HUES6 (cell line): ENCODE measurements around the gene ADGRL3.

Experiments
- H3K27ac ChIP-seq: 2 replicates; pipeline ENCODE4 v1.7.0; 2013; ENCODE audit warnings: low read depth, mild to moderate bottlenecking, low read length, inconsistent platforms
- H3K27me3 ChIP-seq: 2 replicates; pipeline ENCODE4 v1.6.1; 2013; ENCODE audit warnings: low read length; ENCODE audit not compliant: control insufficient read depth, insufficient read depth
- H3K36me3 ChIP-seq: 2 replicates; pipeline ENCODE4 v1.6.1; 2013; ENCODE audit warnings: low read length; ENCODE audit not compliant: control insufficient read depth, insufficient read depth
- H3K4me1 ChIP-seq: 2 replicates; pipeline ENCODE4 v1.6.1; 2013; ENCODE audit warnings: low read length; ENCODE audit not compliant: control insufficient read depth, insufficient read depth
- H3K4me3 ChIP-seq: 2 replicates; pipeline ENCODE4 v1.5.1; 2013; ENCODE audit warnings: low read depth, low read length
- H3K9ac ChIP-seq: one replicate; pipeline ENCODE4 v1.6.1; 2013; ENCODE audit warnings: mild to moderate bottlenecking, low read length
- H3K9me3 ChIP-seq: 2 replicates; pipeline ENCODE4 v1.6.1; 2013; ENCODE audit warnings: low read depth, low read length; ENCODE audit not compliant: control insufficient read depth, insufficient read depth

The ADGRL3 gene

DNA sequence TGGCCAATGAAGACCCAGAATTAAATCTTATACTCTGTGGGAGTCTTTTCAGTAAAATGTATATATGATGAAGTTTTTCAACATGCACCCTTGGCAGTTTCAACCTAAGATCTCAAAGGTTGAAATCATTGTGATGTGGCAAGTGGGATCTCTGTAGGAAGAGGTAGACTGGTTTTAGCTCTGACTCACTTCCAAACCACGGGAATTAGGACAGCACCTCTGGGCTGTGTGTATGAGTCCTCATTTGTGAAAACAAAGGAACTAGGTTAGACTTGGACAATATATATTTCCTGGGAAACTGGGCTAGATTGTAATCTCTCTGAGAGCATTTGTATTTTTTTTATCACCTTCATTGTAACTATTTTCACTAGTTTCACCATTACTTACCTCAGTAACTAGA, 333.0 kb downstream of the ADGRL3 start:
- H3K36me3 ChIP-seq = no peaks in the 10 kb centered on the region
- no peaks in the 10 kb centered on the region; the same call in 1 of the 2 replicates for H3K4me1 ChIP-seq
- no peak overlapping the region for H3K27ac ChIP-seq
- H3K9ac ChIP-seq = no peak overlapping the region
- H3K27me3 ChIP-seq = no peaks in the 10 kb centered on the region
- no peak overlapping the region for H3K4me3 ChIP-seq
- no peaks in the 10 kb centered on the region for H3K9me3 ChIP-seq

DNA sequence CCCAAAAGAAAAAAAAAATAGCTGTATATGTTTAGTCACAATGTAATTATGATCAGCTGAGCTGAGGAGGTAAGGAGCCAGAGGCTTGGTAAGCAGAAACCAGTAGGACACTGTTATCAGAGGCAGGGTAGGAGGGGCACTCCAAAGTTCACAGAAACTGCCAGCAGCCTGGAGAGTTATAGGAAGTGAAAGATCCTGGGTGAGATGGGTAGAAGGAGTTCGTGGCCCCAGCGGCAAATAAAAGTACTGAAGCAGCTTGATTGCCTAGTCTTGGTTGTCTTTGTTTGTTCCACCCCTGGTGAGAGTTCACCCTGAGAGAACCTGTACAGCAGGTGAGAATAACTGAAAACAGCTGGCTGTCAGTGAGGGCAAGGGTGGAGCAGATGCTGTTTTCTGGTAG, 340.8 kb downstream of the ADGRL3 start:
- H3K36me3 ChIP-seq = no peaks in the 10 kb centered on the region
- no peak overlapping the region for H3K9ac ChIP-seq
- H3K27me3 ChIP-seq = no peaks in the 10 kb centered on the region
- no peak overlapping the region for H3K27ac ChIP-seq
- H3K4me3 ChIP-seq = no peak overlapping the region
- no peaks in the 10 kb centered on the region for H3K9me3 ChIP-seq
- H3K4me1 ChIP-seq = peaks cover 6% of the 10 kb centered on the region; the same call in 1 of the 2 replicates

DNA sequence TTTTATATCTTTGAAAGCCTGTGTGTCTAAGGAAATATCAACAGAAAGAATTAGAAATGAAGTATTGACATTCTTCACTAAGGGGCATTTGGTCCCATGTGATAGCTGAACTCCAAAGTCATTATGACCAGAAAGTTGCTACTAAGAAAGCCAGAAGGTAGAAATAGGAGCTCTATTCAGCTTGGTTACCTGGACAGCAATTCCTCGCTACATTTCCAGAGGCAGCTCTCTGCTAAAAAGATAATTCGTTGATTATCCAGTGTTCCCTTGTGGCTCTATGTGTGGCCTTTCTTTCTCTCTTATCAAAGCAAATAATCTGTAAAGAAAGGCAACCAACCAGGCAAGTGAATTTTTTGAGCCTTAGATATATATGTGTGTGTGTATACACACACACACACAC, 341.3 kb downstream of the ADGRL3 start:
- H3K4me3 ChIP-seq = no peak overlapping the region
- H3K36me3 ChIP-seq = no peaks in the 10 kb centered on the region
- no peaks in the 10 kb centered on the region for H3K27me3 ChIP-seq
- peaks cover 6% of the 10 kb centered on the region; the same call in 1 of the 2 replicates for H3K4me1 ChIP-seq
- no peaks in the 10 kb centered on the region for H3K9me3 ChIP-seq
- no peak overlapping the region for H3K27ac ChIP-seq
- no peak overlapping the region for H3K9ac ChIP-seq

DNA sequence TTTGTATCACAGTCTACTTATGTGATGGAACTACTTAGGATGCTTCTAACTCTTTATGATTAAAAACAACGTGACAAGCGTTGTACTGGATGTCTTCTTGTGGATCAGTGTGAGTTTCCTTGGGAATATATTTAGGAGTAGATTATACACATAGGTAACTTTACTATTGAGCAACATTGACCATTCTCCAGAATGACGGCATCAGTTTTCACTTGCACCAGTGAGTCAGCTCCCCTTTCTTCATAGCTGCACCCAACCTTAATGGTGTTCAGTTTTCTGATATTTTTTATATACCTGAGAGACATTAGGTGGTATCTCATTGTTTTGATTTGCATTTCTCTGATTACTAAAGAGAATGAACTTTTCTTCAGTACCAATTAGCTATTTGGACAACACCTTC, 343.9 kb downstream of the ADGRL3 start:
- Histone ChIP-seq H3K4me3 (no peak overlapping the region), H3K36me3 (no peaks in the 10 kb centered on the region), H3K4me1 (peaks cover 6% of the 10 kb centered on the region; the same call in 1 of the 2 replicates), H3K27ac (no peak overlapping the region), H3K27me3 (no peaks in the 10 kb centered on the region), H3K9me3 (no peaks in the 10 kb centered on the region), H3K9ac (no peak overlapping the region)

DNA sequence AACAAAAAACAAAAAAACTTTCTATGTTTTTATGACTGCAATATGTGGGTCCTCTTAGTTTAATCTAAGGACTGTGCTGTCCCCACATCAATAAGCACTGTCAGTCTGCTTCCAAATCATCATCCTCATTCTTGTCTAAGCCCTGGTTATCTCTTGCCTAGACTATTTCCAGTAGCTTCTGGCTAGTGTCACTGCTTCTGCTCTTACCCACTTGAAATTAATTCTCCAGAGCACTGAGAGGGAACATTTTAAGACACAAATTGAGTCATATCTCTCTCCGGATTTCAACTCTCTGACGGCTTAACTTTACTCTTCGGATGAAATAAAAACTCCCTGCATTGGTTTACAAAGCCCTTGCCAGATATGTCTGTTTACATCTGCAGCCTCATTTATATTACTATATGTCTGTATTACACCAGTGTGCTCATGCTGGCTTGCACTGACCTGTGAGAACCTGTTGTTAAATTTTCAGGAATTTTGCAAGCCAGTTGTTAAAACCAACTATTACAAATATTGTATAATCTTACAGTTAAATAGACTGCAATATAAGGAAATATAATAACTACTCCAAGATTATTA, 345.9 kb downstream of the ADGRL3 start:
- Histone ChIP-seq H3K9me3 (no peaks in the 10 kb centered on the region), H3K36me3 (no peaks in the 10 kb centered on the region), H3K4me1 (peaks cover 2% of the 10 kb centered on the region; the same call in 1 of the 2 replicates), H3K9ac (no peak overlapping the region), H3K4me3 (no peak overlapping the region), H3K27ac (no peak overlapping the region), H3K27me3 (no peaks in the 10 kb centered on the region)

DNA sequence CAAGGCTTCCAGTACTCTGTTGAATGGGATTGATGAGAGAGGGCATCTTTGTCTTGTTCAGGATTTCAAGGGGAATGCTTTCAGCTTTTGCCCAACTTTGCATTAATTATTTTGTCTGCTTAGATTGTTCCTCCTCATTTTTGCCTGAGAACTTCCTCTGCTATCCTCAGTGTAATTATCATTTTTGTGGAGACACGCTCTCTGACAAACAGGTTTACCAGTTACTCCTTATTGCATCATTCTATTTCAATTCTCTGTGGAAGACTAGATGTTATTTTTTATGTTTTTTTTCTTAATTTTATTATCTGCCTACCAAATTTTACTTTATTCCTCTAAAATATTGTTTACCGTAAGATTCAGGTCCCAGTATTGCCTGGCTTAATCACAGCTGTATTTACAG, 349.2 kb downstream of the ADGRL3 start:
- no peak overlapping the region for H3K27ac ChIP-seq

DNA sequence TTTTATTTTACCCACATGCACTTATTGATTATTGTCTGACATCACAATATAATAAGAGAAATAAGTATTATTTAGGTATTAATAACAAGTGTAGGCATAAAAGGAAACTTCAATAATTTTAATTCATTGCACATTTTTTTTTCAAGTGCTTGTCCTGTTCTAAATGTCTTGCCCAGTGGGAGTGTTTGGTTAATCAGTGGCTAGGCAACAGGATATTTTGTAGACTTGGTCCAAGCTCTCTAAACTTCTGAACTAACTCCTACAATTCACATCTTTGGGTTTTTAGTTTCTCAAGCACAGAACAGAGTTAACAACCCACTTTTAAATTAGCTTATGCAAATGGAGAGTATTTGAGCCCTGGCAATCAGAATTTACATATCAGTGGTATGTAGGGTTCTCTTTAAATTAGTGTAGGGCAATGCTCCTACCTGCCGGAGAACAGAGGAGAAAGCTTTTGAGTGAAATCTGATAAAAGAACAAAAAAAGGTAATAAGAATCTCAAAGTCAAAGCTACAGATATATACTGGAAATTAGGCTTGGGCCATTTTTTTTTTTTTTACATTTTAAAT, 353.5 kb downstream of the ADGRL3 start:
- no peak overlapping the region for H3K9ac ChIP-seq
- H3K9me3 ChIP-seq = no peaks in the 10 kb centered on the region
- no peak overlapping the region for H3K4me3 ChIP-seq
- no peak overlapping the region for H3K27ac ChIP-seq
- no peaks in the 10 kb centered on the region for H3K36me3 ChIP-seq
- H3K27me3 ChIP-seq = no peaks in the 10 kb centered on the region
- H3K4me1 ChIP-seq = peaks cover 17% of the 10 kb centered on the region

More for the DNA sequence above, 349.2 kb downstream of the ADGRL3 start:
- no peaks in the 10 kb centered on the region for H3K36me3 ChIP-seq
- no peaks in the 10 kb centered on the region for H3K9me3 ChIP-seq
- H3K4me1 ChIP-seq = peaks cover 6% of the 10 kb centered on the region; the same call in 1 of the 2 replicates
- no peak overlapping the region for H3K9ac ChIP-seq
- no peaks in the 10 kb centered on the region for H3K27me3 ChIP-seq
- no peak overlapping the region for H3K4me3 ChIP-seq

DNA sequence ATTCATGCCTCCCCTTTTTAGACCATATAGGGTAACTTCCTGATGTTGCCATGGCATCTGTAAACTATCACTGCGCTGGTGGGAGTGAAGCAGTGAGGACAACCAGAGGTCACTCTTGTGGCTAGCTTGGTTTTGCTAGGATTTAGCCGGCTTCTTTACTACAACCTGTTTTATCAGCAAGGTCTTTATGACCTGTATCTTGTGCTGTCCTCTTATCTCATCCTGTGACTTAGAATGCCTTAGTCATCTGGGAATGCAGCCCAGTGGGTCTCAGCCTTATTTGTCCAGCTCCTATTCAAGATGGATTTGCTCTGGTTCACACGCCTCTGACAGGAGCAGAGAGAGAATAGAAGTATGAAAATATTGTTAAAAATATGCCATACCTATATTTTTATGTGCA, 355.7 kb downstream of the ADGRL3 start:
- Histone ChIP-seq H3K27ac (no peak overlapping the region), H3K36me3 (no peaks in the 10 kb centered on the region), H3K27me3 (no peaks in the 10 kb centered on the region), H3K4me3 (no peak overlapping the region), H3K4me1 (peaks cover 17% of the 10 kb centered on the region), H3K9me3 (no peaks in the 10 kb centered on the region), H3K9ac (no peak overlapping the region)

DNA sequence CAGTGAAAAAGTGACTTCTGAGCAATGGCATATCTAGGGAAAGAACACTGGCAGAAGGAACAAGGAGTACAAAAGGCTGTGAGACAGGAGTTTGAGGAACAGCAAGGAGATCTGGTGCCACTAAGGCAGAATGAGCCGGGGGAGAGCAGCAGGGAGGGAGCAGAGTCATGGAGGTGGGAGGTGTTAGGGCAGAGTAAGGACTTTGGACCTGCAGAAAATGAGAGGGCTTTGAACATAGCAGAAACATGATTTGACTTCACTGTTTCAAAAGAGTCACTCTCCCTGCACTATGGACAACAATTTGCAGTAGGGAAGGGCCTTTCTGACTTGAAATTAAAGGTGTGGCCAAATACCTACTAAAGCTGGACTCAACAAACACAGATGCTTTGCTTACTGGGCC, 356.2 kb downstream of the ADGRL3 start:
- no peaks in the 10 kb centered on the region for H3K36me3 ChIP-seq
- no peaks in the 10 kb centered on the region for H3K27me3 ChIP-seq
- no peak overlapping the region for H3K27ac ChIP-seq
- no peak overlapping the region for H3K9ac ChIP-seq
- H3K4me1 ChIP-seq = peaks cover 17% of the 10 kb centered on the region
- no peaks in the 10 kb centered on the region for H3K9me3 ChIP-seq
- no peak overlapping the region for H3K4me3 ChIP-seq

DNA sequence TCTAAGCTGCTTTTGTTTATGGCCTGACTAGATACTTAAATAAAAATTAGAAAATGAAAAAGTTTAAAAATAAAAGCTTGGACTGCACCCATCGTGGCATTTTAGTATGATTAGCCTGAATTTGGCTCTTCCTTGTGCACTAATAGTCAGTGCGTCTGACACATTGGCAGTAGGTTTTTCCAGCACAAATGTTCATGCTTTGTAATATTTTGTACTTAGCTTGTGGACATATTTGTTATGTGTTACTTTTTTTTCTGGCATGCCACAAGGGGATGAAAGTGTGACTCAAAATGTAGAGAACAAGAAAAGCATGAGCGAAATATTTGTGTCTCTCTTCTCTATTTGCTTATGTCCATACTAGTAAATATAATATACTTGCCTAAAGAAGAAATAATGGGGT, 359.3 kb downstream of the ADGRL3 start:
- Histone ChIP-seq H3K9me3 (no peaks in the 10 kb centered on the region), H3K4me1 (peaks cover 11% of the 10 kb centered on the region), H3K36me3 (no peaks in the 10 kb centered on the region), H3K9ac (no peak overlapping the region), H3K27me3 (no peaks in the 10 kb centered on the region), H3K4me3 (no peak overlapping the region), H3K27ac (no peak overlapping the region)

DNA sequence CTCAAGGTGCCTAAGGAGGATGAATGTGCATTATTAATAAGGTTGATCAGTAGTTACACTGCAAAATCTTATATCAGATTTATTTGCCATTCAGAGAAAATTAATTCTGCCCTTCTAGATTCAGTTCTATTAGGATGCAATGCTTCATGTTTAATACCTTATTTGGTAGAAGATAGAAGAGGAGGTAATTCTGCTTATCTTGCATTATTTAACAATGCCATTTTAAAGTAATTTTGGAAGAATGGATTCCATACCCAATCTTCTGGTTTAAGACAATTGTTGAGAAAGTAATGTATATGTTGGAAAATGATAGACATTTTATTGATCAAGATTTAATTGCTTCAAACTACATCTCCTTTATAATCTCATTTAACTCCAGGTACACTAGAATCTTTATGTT, 360.9 kb downstream of the ADGRL3 start:
- H3K27me3 ChIP-seq = no peaks in the 10 kb centered on the region
- H3K27ac ChIP-seq = no peak overlapping the region
- peaks cover 3% of the 10 kb centered on the region; the same call in 1 of the 2 replicates for H3K4me1 ChIP-seq
- H3K4me3 ChIP-seq = no peak overlapping the region
- no peaks in the 10 kb centered on the region for H3K9me3 ChIP-seq
- no peak overlapping the region for H3K9ac ChIP-seq
- H3K36me3 ChIP-seq = no peaks in the 10 kb centered on the region
